Lung (tissue), 12 donors: ENCODE results near the gene PATJ. TPM values are rescaled to one million over a fixed set of nuclear protein-coding genes. Genes with fewer than 3 reads are reported as not detected.

Experiments used
- ATAC-seq: fragments of 200-7000 bp; cut with Tn5 transposase; one replicate; pipeline ENCODE4 v1.9.1; 2020; ENCODE audit warnings: moderate number of reproducible peaks; ENCODE audit not compliant: insufficient read depth, low FRiP score
- DNase-seq, 3 donors: peaks; one replicate each; pipeline ENCODE4 v3.0.0-alpha.2; 2013 to 2017
- H3K27ac ChIP-seq, 2 donors: one replicate each; pipeline ENCODE4 v1.5.1; 2013; ENCODE audit warnings: mild to moderate bottlenecking in 2 of 2, moderate library complexity in 2 of 2, control low read depth in 1 of 2, inconsistent platforms in 1 of 2, low read depth in 1 of 2, low read length in 1 of 2
- H3K27me3 ChIP-seq, 3 donors: one replicate each; pipeline ENCODE4 v1.5.1; 2013; ENCODE audit warnings: low read length in 2 of 3; ENCODE audit not compliant: control insufficient read depth in 3 of 3, insufficient read depth in 3 of 3
- H3K36me3 ChIP-seq, 4 donors: one replicate each; pipeline ENCODE4 v1.5.1; 2013; ENCODE audit warnings: low read length in 4 of 4, mild to moderate bottlenecking in 1 of 4, moderate library complexity in 1 of 4; ENCODE audit not compliant: control insufficient read depth in 4 of 4, insufficient read depth in 4 of 4
- H3K4me1 ChIP-seq, 5 donors: one replicate each; pipeline ENCODE4 v1.5.1; 2013; ENCODE audit warnings: low read length in 5 of 5, mild to moderate bottlenecking in 2 of 5, moderate library complexity in 1 of 5; ENCODE audit not compliant: control insufficient read depth in 5 of 5, insufficient read depth in 5 of 5
- H3K4me3 ChIP-seq: one replicate; pipeline ENCODE4 v1.5.1; 2013; ENCODE audit warnings: mild to moderate bottlenecking, control low read depth, moderate library complexity
- H3K9ac ChIP-seq, 2 donors: one replicate each; pipeline ENCODE4 v1.5.1; 2013; ENCODE audit warnings: low read length in 2 of 2, control low read depth in 1 of 2; ENCODE audit not compliant: insufficient read depth in 1 of 2
- H3K9me3 ChIP-seq, 4 donors: one replicate each; pipeline ENCODE4 v1.5.1; 2013; ENCODE audit warnings: low read length in 3 of 4, mild to moderate bottlenecking in 1 of 4, moderate library complexity in 1 of 4; ENCODE audit not compliant: control insufficient read depth in 4 of 4, insufficient read depth in 3 of 4
- CTCF ChIP-seq: IDR thresholded peaks from 2 replicates; pipeline ENCODE4 v1.5.1; 2012; ENCODE audit warnings: mild to moderate bottlenecking; ENCODE audit errors: control extremely low read depth, extremely low read depth
- WGBS, 2 donors: extraction: QIAGEN DNeasy Blood & Tissue Kit; methylation state at CpG; one replicate each; pipeline ENCODE4 v1.1.7; 2013; 5-methylcytosine and 5-hydroxymethylcytosine counted together
- polyA plus RNA-seq, 2 donors: library from polyadenylated mRNA; stranded (reverse); fragments of 200-250 nt; gene quantifications; one replicate each; pipeline ENCODE4 v1.2.1, GENCODE V29; 2013
- total RNA-seq, 2 donors: library from RNA; depleted of rRNA in 1 of 2; stranded (reverse); fragments of >200 nt in 1 of 2; gene quantifications; one replicate each; pipeline ENCODE4 v1.2.1, GENCODE V29; 2014 to 2021
- donor health status: control.
- donor health status: control.
- donor health status: Bipolar disorder and iron deficiency.
- donor health status: healthy.
- donor health status: DM: yes; HTN: yes; CAD: no.

The PATJ gene
- total and polyA plus RNA-seq, 4 donors = 5.3 to 115 (median 26.8) TPM

GRCh38 chr1:61807606-61808140 is 65.4 kb downstream of the PATJ start:
- peaks cover 0 to 2% (median under 1%) of the 10 kb centered on the region in 4 donors for H3K36me3 ChIP-seq
- no peak overlapping the region for H3K4me3 ChIP-seq
- H3K27me3 ChIP-seq = no peaks in the 10 kb centered on the region
- no peak overlapping the region for H3K9ac ChIP-seq
- WGBS, 2 donors = 89 to 93% methylated on average over 4 of the region's 4 CpGs
- H3K27ac ChIP-seq = no peak overlapping the region
- H3K9me3 ChIP-seq = no peaks in the 10 kb centered on the region
- no peak for ATAC-seq
- peak in 2 of 3 donors; percentile 8 to 11 for DNase-seq
- no peak for TF ChIP-seq CTCF
- H3K4me1 ChIP-seq = peaks cover 0 to 2% (median 0%) of the 10 kb centered on the region in 5 donors

GRCh38 chr1:61808321-61808720 is 66.0 kb downstream of the PATJ start:
- DNase-seq = no peak
- no peak for ATAC-seq
- H3K9me3 ChIP-seq = no peaks in the 10 kb centered on the region
- no peak overlapping the region for H3K4me3 ChIP-seq
- H3K27me3 ChIP-seq = no peaks in the 10 kb centered on the region
- H3K27ac ChIP-seq = no peak overlapping the region
- H3K36me3 ChIP-seq = no peaks in the 10 kb centered on the region
- TF ChIP-seq CTCF = no peak
- H3K4me1 ChIP-seq = peaks cover 0 to 2% (median 0%) of the 10 kb centered on the region in 5 donors
- 97 to 98% methylated on average over 4 of the region's 4 CpGs for WGBS, 2 donors
- H3K9ac ChIP-seq = no peak overlapping the region

GRCh38 chr1:61808968-61809367 is 66.7 kb downstream of the PATJ start:
- H3K27me3 ChIP-seq = no peaks in the 10 kb centered on the region
- TF ChIP-seq CTCF = no peak
- no peaks in the 10 kb centered on the region for H3K9me3 ChIP-seq
- no peak overlapping the region for H3K27ac ChIP-seq
- H3K4me3 ChIP-seq = no peak overlapping the region
- WGBS, 2 donors = 61 to 76% methylated on average over 4 of the region's 4 CpGs
- no peak overlapping the region for H3K9ac ChIP-seq
- H3K4me1 ChIP-seq = peaks cover 0 to 2% (median 0%) of the 10 kb centered on the region in 5 donors
- no peaks in the 10 kb centered on the region for H3K36me3 ChIP-seq
- no peak for ATAC-seq
- DNase-seq = peak in 2 of 3 donors; percentile 22 to 30

GRCh38 chr1:61812916-61813315 is 70.6 kb downstream of the PATJ start:
- peaks cover 0 to 2% (median 0%) of the 10 kb centered on the region in 5 donors for H3K4me1 ChIP-seq
- ATAC-seq = no peak
- H3K4me3 ChIP-seq = no peak overlapping the region
- H3K36me3 ChIP-seq = no peaks in the 10 kb centered on the region
- H3K27ac ChIP-seq = no peak overlapping the region
- no peak overlapping the region for H3K9ac ChIP-seq
- no peaks in the 10 kb centered on the region for H3K27me3 ChIP-seq
- WGBS, 2 donors = 63 to 79% methylated on average over 1 of the region's 1 CpG
- TF ChIP-seq CTCF = no peak
- H3K9me3 ChIP-seq = no peaks in the 10 kb centered on the region
- no peak for DNase-seq
